Right lobe of liver (tissue), 6 donors: ENCODE results near the gene SLC6A9. TPM values are rescaled to one million over a fixed set of nuclear protein-coding genes. Genes with fewer than 3 reads are reported as not detected.

Experiments
- ATAC-seq, 4 donors: fragments of 200-7000 bp; cut with Tn5 transposase; one replicate each; pipeline ENCODE4 v1.9.1; 2020; ENCODE audit warnings: mild to moderate bottlenecking in 4 of 4, moderate library complexity in 4 of 4
- DNase-seq, 3 donors: peaks; one replicate each; pipeline ENCODE4 v3.0.0-alpha.2; 2020
- H3K27ac ChIP-seq, 3 donors: fragments of 200-600 bp; one replicate each; pipeline ENCODE4 v1.8.0; 2022
- H3K27me3 ChIP-seq, 2 donors: fragments of 200-600 bp; one replicate each; pipeline ENCODE4 v1.8.0; 2022
- H3K36me3 ChIP-seq, 4 donors: fragments of 200-600 bp; sonication (generic) in 1 of 4; one replicate each; pipeline versions ENCODE4 v1.5.1 to v1.8.0; 2017 to 2022; ENCODE audit warnings: control low read depth in 1 of 4
- H3K4me1 ChIP-seq, 4 donors: fragments of 200-600 bp; sonication (generic) in 1 of 4; one replicate each; pipeline versions ENCODE4 v1.5.1 to v1.8.0; 2017 to 2022; ENCODE audit warnings: control low read depth in 1 of 4
- H3K4me3 ChIP-seq, 3 donors: fragments of 200-600 bp; one replicate each; pipeline ENCODE4 v1.8.0; 2022
- H3K9me3 ChIP-seq, 4 donors: fragments of 200-600 bp; sonication (generic) in 1 of 4; one replicate each; pipeline versions ENCODE4 v1.5.1 to v1.8.0; 2017 to 2022; ENCODE audit warnings: control low read depth in 1 of 4
- POLR2A ChIP-seq: fragments of 450-650 bp; IDR thresholded peaks from one replicate; pipeline ENCODE4 v1.6.1; 2017; ENCODE audit warnings: antibody characterized with exemption, mild to moderate bottlenecking
- WGBS: methylation state at CpG from one replicate; pipeline ENCODE4 v1.1.6; 2018; ENCODE audit warnings: low coverage, low lambda C conversion rate; ENCODE audit not compliant: insufficient coverage; ENCODE audit errors: missing lambda C conversion rate; 5-methylcytosine and 5-hydroxymethylcytosine counted together
- intact Hi-C, 2 donors: fragments of 100-400 bp; cut with DNase I; formaldehyde crosslinking; loops; one replicate each; pipeline versions ENCODE4 v1.11.2 to v1.14.1; 2022
- total RNA-seq, 6 experiments: library from RNA; depleted of rRNA in 2 of 6; stranded (reverse); fragments of >200 nt in 2 of 6; fragmentation: NEBNext Ultra II Directional in 3 of 6; extraction: Animal tissue kit (Norgen Biotek cat#: 25700) in 3 of 6; gene quantifications; one replicate each; pipeline versions ENCODE4 v1.1.0 to v1.2.4, GENCODE V29; 2016 to 2023
- TF ChIP-seq, protein P1 (sequence below), 4 donors: fragments of 200-600 bp in 3 of 4; fragments of 450-650 bp in 1 of 4; IDR thresholded peaks; one replicate each; pipeline versions ENCODE4 v1.5.1 to v1.8.0; 2016 to 2022; ENCODE audit warnings: antibody characterized with exemption in 4 of 4, mild to moderate bottlenecking in 2 of 4
- donor health status: DM: no; HTN: yes; CAD: no.
- donor health status: DM: no; HTN: no; CAD: no.
- donor health status: DM: no; HTN: no; CAD: no.
- donor health status: DM: no; HTN: yes; CAD: no.
- donor health status: DM: no; HTN: yes; CAD: no.

The SLC6A9 gene
- total RNA-seq, 6 experiments from 2014 or later: 0.78 to 2.2 (median 1.9) TPM

DNA sequence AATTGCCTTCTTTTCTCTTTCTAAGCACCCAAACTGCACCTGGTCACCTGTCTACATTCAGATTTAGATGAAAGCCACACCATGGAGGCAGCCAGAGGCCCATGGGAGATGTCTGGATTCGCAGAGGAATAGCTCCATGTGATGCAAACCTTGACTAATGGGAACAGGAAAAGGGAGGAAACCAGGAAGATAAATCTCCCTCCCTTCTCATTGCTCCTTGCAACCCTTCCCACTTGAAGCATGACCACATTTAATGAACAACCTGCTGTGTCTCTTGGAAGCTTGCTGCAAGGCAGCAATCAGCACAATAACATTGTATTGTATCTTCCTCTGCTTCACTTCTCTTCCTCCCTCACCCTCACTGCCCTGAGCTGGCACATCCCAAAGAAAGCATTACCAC, 44.8 kb upstream of the SLC6A9 start:
- 80% methylated on average over 1 of the region's 1 CpG for WGBS
- Histone ChIP-seq H3K4me1 (no peaks in the 10 kb centered on the region), H3K9me3 (no peaks in the 10 kb centered on the region), H3K36me3 (no peaks in the 10 kb centered on the region), H3K4me3 (no peak overlapping the region), H3K27ac (no peak overlapping the region), H3K27me3 (no peaks in the 10 kb centered on the region)
- intact Hi-C loops: no loop called here
- TF ChIP-seq POLR2A: no peak
- TF ChIP-seq, protein P1, sequence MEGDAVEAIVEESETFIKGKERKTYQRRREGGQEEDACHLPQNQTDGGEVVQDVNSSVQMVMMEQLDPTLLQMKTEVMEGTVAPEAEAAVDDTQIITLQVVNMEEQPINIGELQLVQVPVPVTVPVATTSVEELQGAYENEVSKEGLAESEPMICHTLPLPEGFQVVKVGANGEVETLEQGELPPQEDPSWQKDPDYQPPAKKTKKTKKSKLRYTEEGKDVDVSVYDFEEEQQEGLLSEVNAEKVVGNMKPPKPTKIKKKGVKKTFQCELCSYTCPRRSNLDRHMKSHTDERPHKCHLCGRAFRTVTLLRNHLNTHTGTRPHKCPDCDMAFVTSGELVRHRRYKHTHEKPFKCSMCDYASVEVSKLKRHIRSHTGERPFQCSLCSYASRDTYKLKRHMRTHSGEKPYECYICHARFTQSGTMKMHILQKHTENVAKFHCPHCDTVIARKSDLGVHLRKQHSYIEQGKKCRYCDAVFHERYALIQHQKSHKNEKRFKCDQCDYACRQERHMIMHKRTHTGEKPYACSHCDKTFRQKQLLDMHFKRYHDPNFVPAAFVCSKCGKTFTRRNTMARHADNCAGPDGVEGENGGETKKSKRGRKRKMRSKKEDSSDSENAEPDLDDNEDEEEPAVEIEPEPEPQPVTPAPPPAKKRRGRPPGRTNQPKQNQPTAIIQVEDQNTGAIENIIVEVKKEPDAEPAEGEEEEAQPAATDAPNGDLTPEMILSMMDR (IDR thresholded peaks at IDR 0.05): no peak
- DNase-seq (no peak), ATAC-seq (no peak)

DNA sequence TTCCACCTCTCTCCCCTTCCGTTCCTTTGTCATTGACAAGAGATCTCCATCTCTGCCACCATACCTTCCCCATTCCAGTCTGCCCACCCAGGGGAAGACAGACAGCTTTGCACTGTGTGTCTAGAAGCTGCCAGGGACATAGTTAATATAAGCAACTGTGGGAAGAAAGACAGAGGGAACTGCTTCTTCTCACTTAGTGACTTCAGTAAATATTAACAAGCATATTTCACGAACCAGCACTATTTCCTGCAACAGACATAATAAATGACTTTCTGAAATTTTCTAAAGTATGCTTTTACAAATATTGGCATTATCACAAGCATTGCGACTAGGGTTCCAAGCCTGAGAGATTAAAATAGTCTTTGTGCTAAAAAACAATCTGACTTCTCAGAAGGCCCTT, 43.2 kb upstream of the SLC6A9 start:
- no peaks in the 10 kb centered on the region for H3K9me3 ChIP-seq
- peaks cover 0 to 8% (median 2%) of the 10 kb centered on the region in 4 donors for H3K4me1 ChIP-seq
- H3K27ac ChIP-seq: no peak overlapping the region
- ATAC-seq: no peak
- no peaks in the 10 kb centered on the region for H3K36me3 ChIP-seq
- DNase-seq: no peak
- no peaks in the 10 kb centered on the region for H3K27me3 ChIP-seq
- 57% methylated on average over 3 of the region's 3 CpGs for WGBS
- no peak for TF ChIP-seq POLR2A
- TF ChIP-seq, protein P1 (IDR thresholded peaks at IDR 0.05): no peak
- intact Hi-C loops: no loop called here
- H3K4me3 ChIP-seq: no peak overlapping the region

DNA sequence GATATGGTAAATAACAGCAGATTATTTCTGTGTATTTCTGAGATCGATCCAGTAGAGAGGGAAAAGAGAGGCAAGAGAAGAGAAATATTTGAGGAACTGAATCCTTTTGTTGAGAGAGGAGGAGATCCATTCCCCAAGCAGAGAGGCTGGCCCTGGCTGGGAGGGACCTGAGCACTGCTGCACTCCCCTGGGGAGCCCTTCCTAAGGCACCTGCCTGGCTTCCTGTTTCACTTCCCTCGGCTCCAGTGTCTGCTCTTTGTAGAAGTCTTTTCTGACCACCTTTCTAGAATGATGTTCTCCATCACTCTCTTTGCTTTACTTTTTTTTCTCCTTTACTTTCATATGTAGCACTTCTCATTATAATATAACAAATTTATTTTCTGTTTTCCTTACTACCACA, 42.3 kb upstream of the SLC6A9 start:
- WGBS: 23% methylated on average over 2 of the region's 2 CpGs
- Histone ChIP-seq H3K4me3 (no peak overlapping the region), H3K9me3 (no peaks in the 10 kb centered on the region), H3K27ac (no peak overlapping the region), H3K4me1 (peaks cover 0 to 15% (median 4%) of the 10 kb centered on the region in 4 donors), H3K36me3 (no peaks in the 10 kb centered on the region), H3K27me3 (no peaks in the 10 kb centered on the region)
- intact Hi-C loops: no loop called here
- TF ChIP-seq, protein P1 (IDR thresholded peaks at IDR 0.05): no peak
- TF ChIP-seq POLR2A: no peak
- DNase-seq: no peak
- no peak for ATAC-seq

DNA sequence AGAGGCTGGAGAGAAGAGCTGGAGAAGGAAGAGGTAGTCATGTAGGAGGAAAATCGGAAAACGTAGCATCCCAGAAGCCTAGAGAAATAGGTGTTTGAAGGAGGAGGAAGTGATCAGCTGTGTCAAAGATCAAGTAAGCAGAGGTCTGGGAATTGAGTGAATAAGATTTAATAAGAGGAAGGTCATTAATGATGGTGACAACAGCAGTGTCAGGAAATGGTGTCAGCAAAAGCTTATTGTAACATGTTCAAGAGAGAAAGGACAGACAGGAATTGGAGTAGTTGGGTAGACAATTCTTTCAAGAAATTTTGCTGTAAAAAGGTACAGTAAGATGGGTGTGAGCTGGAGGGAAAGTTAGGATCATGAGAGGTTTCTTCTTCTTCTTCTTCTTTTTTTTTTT, 41.6 kb upstream of the SLC6A9 start:
- intact Hi-C loops: no loop called here

More for the DNA sequence above, 41.6 kb upstream of the SLC6A9 start:
- DNase-seq (no peak), ATAC-seq (no peak)
- H3K4me3 ChIP-seq: no peak overlapping the region
- H3K9me3 ChIP-seq: no peaks in the 10 kb centered on the region
- H3K36me3 ChIP-seq: no peaks in the 10 kb centered on the region
- no peak overlapping the region for H3K27ac ChIP-seq
- 95% methylated on average over 2 of the region's 2 CpGs for WGBS
- TF ChIP-seq, protein P1 (IDR thresholded peaks at IDR 0.05): no peak
- TF ChIP-seq POLR2A: no peak
- peaks cover 0 to 22% (median 7%) of the 10 kb centered on the region in 4 donors for H3K4me1 ChIP-seq
- no peaks in the 10 kb centered on the region for H3K27me3 ChIP-seq
